Measurements from ENCODE around the gene MKI67. TPM values are rescaled to one million over a fixed set of nuclear protein-coding genes. Genes with fewer than 3 reads are reported as not detected.

MKI67 gene
- total and polyA plus RNA-seq, 2 of the 13 experiments (the other 11 are each of a cell fraction or from before 2014, with no cell fraction given): 6.7 to 22.9 TPM

- TF ChIP-seq ZNF280B (CRISPR knock-in tag; IDR thresholded peaks at IDR 0.05; ENCODE audit: borderline replicate concordance) (peak; percentile 52; the same call in 1 of the 2 replicates), JDP2 (CRISPR knock-in tag; IDR thresholded peaks at IDR 0.05; ENCODE audit: borderline replicate concordance) (peak; percentile 44; the same call in 1 of the 2 replicates), TFDP2 (CRISPR knock-in tag; IDR thresholded peaks at IDR 0.05) (peak; percentile 99), ELF3 (CRISPR knock-in tag; IDR thresholded peaks at IDR 0.05) (peak; percentile 41; the same call in 1 of the 2 replicates), E2F5 (CRISPR knock-in tag; conservative IDR thresholded peaks at IDR 0.05) (peak; percentile 96), DNMT1 (CRISPR knock-in tag; IDR thresholded peaks at IDR 0.05) (no peak), HNF4G (IDR thresholded peaks at IDR 0.05; ENCODE audit: borderline replicate concordance, low read depth, low read length) (no peak), HNF4G (CRISPR knock-in tag; IDR thresholded peaks at IDR 0.05; ENCODE audit: borderline replicate concordance, low read depth) (no peak), RELA (CRISPR knock-in tag; IDR thresholded peaks at IDR 0.05) (no peak), ZNF546 (CRISPR knock-in tag; conservative IDR thresholded peaks at IDR 0.05) (peak; percentile 58; the same call in 1 of the 2 replicates), ZNF383 (CRISPR knock-in tag; IDR thresholded peaks at IDR 0.05; ENCODE audit: borderline replicate concordance) (no peak), ZNF44 (CRISPR knock-in tag; IDR thresholded peaks at IDR 0.05) (no peak), ZFYVE20 (CRISPR knock-in tag; IDR thresholded peaks at IDR 0.05; ENCODE audit: borderline replicate concordance, low read depth) (0 out of 2 replicates have a peak, but pooled peaks have one; percentile 59), EEA1 (CRISPR knock-in tag; IDR thresholded peaks at IDR 0.05; ENCODE audit: borderline replicate concordance) (no peak), ZNF878 (CRISPR knock-in tag; IDR thresholded peaks at IDR 0.05) (0 out of 2 replicates have a peak, but pooled peaks have one; percentile 60)
These were observed at the start of gene MKI67 (continued) for GRCh38 chr10:128125944-128126764.
